Activated T-helper 1 cell treated with Interleukin-2 at 50 U/mL for 16 hours (primary cell): ENCODE results near the gene NOS3.

ENCODE experiments used
- DNase-seq: peaks from one replicate; pipeline ENCODE4 v3.0.0-alpha.2; 2020; ENCODE audit warnings: low read depth

The NOS3 gene

DNA sequence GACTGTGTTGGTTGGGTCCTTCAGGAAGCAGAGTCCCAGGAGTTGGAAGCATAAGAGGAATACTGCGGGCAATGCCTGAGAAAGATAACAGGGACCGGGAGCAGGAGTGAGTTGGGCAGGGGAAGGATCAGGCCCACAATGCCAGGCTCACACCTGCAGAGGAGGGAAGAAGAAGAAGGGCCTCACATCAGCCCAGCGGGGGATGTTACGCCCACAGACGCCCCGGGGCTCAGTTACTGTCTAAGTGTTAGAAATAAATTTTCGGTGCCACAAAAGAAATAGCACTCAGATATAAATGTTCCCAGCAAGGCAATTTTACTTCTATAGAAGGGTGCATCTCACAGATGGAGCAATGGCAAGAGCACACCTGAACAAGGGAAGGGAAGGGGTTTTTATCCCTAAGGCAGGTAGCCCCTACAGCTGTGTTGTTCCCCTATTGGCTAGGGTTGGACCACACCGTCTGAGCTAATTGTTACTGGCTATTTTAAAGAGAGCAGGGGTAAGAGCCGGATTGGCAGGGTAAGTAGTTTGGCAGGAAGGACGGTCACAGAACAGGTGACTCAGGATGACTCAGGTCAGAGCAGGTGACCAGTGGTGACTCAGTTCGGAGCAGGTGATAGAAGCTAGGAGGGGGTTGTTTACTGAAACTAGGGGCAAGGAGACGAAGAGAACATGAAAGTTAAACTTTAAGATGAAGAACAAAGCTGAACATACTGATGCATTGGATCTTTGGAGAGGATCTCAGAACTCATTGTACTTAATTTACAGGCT is at the start of gene NOS3:
TSS of gene NOS3 (plus strand) at position 602 of the 771 bp plus-strand sequence. CDS start 2,787 bp downstream, outside the sequence.
- no peak for DNase-seq

DNA sequence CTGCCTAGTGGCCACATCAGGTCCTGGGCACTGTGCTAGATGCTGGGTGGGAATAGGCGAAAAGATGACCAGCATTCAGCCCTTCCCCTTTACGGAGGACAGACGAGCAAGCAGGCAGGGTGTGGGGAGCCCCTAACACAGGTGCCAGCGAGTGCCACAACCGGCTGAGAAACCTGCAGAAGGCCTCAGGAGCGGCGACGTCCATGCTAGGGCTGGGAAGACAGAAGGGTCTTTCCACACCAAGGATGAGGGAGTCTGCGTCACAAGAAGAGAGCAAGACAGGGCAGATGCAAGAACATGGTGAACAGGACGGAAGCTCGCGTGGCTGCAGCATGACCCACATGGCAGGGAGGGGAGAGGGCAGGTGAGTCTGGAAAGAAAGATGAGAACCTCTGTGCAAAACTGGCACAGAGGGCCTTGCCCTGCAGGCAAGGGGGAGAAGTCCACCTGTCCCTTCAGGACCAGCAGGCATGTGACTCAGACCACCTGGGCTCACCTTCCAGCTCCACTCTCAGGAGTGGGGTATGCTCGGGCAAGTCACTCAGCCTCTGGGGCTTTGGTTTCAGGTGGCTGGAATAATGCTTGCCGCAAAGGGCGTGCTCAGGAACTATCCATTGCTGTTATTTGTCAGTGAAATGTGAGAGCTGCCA is 49.3 kb upstream of the NOS3 start:
- DNase-seq: no peak

DNA sequence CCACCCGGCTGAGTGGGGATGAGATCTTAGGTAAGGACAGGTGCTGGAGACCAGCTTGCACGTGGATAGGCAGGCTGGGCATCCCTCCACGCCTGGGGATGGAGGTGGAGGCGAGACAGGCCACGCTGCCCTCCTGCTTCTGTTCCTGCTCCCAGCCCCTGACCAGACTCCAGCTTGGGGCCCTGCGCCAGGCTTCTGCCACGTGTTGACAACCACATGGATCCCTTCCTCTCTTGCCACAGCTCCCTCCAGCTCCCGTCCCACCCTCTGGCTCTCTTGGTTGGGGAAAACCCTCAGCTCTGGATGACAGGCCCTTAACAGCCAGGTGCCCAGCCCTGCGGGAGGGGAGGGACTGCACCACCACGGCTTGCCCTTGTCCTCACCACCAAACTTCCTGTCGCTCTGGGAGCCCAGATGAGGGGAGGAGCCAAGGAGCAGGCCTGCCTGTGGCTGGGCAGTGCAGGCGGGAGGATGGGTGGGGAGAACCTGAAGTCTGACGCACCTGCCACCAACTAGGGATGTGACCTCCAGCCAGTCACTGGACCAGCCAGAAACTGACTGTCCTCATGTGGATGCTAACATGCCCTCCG is 48.7 kb upstream of the NOS3 start:
- DNase-seq: peak; percentile 38

DNA sequence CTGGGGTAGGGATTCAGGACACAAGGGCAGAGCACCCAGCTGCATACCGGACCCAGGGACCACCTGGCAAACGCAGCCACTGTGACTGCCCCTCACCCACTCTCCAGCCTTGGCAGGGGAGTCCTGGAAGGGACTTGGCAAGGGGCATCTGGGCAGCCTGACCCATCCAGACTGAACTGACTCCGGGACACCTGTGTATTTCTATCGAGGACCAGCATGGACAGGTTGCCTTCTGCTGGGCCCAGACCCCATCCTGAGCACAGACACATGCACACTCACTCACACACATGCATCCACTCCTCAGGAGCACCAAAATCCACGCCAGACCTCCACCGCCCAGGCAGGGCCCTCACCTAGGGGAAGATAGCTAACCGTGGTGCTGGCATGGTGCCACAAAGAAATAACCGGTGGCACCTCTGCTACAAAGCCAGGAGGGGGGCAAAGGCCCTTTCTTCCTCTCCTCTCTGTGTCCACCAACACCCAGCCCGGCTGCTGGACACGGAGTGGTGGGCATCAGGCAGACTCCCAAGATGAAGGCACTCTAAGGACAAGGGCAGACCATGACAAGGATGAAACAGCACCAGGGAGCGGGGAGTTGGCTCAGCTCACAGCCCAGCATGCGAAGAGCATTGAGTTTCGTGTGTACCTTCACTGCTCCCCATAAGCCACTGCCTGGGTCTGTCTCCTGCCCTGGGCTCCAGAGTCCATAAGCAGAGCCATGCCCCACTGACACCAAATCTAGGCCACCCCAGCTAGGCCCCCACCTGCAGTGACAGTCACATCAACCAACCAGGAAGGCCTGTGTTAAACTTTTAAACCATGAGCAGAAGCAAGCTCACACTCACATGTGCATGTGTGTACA is 48.0 kb upstream of the NOS3 start:
- DNase-seq: no peak

DNA sequence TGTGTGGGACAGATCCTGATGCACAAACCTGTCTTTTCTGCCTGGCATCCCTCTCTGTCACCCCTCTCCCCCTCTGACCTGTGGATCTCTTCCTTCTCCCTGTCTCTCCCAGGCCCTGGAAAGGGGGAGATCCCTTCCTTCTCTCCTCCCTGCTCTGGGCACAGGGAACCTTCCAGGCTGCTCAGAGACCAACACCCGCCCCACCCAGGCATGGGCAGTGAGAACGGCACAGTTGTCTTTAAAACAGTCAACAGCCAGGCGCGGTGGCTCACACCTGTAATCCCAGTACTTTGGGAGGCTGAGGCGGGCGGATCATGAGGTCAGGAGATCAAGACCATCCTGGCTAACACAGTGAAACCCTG is 47.4 kb upstream of the NOS3 start:
- no peak for DNase-seq

DNA sequence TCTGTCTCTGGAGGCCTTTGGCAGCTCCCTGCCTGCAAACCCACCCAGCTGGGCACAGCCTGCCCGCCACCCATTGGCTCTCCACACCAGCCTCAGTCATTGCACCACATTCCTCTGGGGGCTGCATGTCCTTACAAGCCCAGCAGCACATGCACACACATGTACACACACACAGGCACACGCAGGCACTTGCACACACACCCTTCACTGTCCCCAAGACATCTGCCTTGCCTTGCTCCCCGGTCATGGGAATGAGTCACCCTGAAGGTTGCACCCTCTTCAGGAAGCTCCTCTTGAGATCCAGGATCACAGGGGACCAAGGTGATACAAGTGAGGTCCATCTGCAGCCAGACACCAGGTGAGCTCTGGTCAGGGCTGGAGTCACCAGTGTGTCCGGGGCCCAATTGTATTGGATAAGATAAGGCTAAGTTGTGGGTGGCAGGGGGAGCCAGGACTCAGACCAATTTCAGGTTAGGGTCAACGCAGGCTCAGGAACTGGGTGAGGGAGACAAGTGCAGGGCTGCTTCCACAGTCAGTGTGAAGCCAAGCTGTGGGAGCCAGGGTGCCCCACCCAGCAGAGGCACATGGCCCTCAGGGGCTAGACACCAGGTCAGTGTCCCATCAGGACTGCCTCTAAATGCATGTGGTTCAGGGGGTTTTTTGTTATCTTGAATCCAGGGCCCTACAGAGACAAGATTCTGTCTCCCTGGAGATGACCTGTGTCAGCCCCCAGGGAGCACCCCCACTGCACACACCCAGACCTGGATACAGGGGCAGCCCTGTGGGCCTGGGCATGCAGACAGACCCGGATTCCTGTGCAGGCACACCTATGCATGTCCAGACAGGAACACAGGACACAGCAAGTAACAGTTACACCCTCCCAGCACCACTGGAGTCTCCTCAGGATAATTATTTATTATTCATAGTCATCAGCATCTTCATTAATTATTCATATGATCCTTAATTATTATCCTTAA is 46.5 kb upstream of the NOS3 start:
- DNase-seq: no peak

DNA sequence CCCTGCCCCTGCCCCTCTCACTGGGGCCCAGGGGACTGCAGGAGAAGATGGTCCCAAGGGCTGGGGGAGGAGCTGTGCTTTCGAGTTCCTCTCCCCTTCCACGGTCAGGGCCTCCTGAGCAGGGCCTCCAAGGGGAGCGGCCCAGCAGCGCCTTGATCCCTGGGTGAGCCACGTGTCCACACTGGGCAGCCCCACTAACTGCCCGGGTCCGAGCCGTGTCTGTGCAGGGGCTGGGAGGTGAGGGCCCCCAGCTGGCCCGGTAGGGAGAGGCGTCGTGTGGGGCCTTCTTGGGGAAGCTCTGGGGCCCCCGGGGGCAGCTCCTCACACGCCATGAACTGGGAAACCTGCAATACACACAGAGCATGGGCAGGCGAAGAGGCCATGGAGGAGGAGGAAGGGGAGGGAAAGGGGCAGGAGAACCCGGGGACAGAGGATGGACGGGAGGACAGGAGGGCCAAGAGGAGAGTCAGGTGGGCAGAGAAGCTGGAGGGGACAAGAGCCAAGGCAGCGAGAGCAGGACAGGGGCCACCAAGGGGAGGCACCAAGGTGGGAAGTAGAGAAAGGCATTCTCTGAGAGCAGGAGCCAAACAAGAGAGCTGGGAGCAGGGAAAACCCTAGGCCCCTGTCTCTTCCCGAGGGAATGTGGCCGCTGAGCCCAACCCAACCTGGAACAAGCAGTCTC is 45.5 kb upstream of the NOS3 start:
- DNase-seq: no peak

DNA sequence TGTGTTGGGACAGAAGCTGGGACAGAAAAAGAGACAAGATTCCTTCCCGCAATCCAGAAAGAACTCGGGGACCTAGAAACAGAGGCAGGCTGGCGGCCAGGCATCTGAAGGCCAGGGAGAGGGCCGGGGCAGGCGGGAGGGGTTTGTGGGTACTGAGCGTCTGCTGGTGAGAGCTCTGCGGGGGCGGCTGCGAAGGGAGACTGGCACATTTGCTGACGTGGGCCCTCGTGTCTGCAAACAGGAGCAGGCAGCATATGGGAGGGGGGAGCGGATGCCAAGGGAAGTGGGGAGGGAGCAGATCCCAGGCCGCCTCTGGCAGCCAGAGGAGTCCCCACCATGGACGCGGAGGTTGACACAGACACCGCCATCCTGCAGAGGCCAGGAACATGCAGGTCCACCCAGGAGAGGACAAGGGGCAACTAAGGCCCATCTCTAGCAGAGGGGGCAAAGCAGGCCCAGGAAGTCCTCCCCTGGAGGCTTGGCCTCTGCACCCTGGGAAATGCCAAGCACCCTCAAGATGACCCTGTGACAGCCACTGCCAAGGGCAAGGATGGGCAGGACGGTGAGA is 44.9 kb upstream of the NOS3 start:
- DNase-seq: no peak

DNA sequence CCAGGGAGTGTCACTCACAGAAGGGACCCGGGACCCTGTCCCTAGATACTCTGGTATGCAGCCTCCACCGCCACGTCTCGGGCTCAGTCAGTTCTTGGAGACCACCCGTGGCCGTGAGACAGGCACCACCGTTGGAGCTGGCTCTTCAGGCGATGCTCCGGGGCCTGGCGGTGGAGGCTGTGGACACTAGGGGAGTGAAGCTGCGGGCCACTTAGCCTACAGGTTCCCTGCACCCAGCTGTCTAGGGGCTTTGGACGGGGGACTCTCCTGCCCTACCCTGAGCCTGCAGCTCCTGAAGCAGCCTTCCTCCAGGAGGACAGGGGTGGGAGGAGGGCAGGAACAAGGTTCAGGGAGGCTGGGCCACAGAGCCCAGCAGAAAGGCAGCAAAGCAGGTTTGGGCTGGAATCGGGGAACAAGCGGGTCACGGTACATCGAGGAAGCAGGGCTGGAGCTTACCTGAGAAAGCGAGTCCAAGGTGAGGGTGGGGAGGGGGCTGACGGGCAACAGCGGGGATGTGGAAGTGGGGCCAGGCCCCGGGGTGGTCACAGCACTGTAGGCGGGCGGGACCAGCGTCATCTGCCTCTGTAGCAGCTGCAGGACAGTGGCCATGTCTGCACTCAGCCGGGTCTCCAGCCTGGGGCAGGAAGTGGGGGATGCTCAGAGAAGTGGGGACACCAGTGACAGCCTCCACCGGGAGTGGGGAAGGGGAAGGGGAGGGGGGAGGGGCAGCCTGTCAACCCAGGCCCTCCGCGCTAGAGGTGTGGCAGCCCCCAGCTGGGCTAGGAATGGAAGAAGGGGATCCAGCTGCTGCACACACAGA is 44.2 kb upstream of the NOS3 start:
- no peak for DNase-seq

DNA sequence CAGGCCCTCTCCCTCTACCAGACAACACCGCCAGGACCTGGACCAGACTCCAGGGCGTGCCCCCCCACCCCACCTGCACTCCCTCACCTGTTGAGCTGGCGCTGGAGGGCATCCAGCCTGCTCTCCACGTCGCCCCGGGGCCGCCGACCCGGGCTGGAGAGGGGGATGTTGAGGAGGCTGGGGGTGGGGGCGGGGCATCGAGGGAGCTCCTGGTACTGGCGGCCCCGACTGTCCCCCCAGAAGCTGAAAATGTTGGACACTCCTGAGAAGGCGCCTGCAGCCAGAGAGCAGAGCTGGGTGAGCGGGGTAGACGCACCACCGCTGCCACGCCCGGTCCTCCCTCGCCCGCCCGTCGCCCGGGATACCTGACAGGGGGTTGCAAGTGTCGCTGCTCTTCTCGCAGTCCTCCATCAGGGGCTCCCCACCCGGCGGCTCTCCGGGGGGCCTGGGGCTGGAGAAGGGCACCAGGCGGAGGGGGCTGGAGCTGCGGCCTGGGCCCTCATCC is 43.5 kb upstream of the NOS3 start:
- no peak for DNase-seq

DNA sequence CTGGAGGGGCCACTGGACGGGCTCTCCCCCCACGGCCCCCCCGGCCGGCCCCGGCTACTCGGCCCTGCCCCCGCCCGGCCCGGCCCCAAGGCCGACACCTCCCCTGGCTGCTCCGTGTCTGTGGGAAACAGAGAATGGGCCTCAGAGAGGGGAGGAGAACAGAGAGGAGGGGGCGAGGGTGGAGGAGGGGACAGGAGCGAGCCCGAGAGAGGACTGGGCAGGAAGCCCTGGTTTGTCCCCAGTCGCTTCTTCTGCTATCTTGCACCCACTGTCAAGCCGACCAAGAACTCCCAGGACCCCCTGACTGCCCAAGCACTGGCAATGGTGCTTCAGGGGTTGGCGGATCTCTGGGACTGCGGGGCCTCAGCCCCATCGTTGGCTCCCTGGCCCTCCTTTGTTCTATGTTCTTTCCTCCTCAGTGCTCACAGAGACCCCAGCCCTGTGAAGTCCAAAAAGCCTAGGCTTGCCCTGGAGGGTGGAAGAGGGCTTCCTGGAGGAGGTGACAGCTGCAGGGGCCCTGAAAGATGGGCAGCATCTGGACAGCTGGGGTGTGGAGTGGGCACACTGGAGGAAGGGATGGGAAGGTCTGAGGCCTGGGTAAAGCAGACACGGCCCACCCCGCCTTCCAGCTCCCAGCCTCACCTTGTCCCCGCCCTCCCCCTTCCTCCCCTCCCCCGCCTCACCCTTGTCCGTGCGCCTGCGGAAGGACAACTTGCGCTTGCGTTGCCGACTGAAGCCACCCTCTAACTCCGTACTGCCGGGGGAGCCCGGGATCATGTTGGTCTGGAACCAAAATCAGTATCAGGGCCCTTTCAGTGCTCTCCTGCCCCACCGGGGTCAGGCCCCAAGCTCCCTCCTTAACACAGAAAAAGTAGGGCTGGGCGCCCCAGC is 42.8 kb upstream of the NOS3 start:
- DNase-seq: no peak

DNA sequence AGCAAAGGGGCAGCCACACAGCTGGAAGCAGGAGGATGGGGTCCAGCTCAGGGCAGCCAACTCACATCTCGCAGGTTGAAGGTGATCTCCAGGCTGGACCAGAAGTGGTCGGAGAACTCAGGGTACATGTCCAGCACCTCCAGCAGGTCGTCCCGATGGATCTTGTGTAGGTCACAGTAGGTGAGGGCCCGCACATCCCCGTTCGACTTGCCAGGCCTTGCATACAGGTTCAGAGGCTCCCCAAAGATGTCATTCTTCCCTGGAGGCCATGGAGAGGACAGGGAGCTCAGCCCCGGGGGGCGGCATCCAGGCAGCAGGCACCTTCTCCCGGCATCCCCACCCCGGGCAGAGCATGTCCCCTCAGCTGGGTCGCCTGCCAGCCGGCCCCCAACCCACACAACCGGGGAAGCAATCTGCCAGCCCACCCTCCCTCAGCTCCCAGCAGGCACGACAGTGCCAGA is 42.0 kb upstream of the NOS3 start:
- DNase-seq: no peak

DNA sequence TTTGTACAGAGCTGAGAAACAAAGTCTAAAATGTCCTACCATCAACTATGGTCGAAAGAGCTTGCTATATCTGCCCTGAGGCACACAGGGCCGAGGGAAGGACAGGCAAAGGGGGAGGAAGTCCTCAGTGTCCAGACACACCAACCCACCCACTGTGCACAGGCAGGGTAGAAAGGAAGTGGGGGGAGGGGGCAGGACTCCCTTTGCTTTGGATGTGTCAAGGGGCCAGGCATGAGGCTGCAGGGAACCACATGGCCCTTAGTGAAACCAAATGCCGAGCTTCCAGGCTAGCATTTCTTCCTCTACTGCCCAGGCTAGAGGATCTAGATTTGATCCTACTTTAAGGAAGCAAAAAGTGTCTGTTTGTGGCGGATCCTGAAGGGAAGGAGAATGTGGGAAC is 41.3 kb upstream of the NOS3 start:
- no peak for DNase-seq

DNA sequence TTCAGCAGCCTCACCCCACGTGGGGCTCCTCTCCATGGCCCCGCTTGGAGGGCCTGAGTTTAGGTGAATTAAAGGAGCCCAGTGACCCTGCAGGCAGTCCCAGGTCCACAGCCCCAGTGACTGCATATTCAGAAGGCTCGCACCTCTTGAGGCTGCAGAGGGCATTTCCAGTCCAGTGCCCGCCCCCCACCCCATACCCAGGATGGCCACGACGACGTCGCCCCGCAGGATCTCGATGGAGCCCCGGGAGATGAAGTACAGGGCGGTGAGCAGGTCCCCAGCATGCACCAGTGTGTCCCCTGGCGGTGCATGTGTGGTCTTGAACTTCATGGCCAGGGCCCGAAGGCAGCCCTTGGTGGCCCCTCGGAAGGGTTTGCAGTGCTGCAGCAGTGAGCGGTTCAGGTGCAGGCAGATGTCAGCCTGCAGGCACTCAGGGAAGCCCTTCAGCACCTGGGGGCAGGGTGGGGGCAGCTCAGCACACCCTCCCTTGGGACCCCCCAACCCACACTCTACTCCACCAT is 40.8 kb upstream of the NOS3 start:
- no peak for DNase-seq

DNA sequence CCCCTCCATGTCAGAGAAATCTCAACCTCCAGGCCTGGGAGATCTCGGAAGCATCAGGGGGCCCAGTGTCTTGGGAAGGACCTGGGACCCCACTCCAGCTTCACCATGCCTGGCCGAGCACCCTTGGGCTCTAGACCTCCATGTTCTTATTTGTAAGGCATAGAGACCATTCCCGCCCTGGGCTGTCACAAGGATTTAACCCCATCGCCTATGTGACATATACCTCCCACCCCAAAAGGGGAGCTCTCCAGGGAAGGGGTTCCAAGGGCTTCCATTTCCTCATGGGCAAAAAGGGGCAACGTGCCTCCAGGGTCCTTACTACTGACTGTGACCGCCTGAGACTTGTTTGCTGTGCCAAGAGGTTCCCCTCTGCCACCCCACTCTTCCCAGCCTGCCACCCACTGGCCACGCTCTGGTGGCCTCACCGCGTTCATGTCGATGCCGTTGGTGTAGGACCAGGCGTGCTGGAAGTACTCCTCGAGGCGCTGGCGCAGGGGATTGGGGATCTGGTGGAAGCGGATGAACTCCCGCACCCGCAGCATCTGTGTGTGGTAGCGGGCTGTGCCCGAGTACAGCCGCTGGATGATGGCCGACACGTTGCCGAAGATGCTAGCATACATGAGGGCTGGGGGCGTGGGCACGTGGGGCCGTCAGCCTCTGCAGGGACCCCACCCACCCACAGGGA is 40.2 kb upstream of the NOS3 start:
- DNase-seq: no peak

DNA sequence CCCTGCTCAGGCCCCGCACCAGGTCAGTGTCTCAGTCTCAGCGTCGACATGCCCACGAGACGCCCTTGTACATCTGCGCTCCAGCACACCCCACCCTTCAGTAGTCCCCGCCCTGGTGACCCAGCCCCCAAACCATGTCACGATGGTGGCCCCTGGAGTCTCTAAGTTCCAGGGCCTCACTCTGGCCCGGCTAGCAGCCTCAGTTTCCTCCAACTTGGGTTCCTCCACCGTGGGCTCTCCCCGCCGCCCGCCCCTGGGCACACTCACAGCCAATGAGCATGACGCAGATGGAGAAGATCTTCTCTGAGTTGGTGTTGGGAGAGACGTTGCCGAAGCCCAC is 39.7 kb upstream of the NOS3 start:
- no peak for DNase-seq

DNA sequence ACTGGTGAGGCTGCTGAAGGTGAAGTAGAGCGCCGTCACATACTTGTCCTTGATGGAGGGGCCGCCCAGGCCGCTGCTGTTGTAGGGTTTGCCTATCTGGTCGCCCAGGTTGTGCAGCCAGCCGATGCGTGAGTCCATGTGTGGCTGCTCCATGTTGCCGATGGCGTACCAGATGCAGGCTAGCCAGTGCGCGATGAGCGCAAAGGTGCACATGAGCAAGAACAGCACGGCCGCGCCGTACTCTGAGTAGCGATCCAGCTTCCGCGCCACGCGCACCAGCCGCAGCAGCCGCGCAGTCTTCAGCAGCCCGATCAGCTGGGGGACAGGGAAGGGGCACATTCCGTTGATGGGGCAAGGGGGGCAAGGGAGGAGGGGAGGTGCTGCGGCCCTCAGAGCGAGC is 39.3 kb upstream of the NOS3 start:
- no peak for DNase-seq
